SW480 (cell line): Measurements from ENCODE around the gene MAGED4.
"Not testable (repeated sequence)": the region's sequence is repeated elsewhere in the genome, so short reads cannot be mapped to it uniquely, and the experiment has no call there.

Experiments
- DNase-seq: peaks from one replicate; pipeline ENCODE4 v3.0.0-alpha.2; 2016; ENCODE audit warnings: low spot score

The MAGED4 gene

GRCh38 chrX:52184440-52185077 lies at the start of gene MAGED4:
TSS of gene MAGED4 (plus strand) at chrX:52184888. CDS start at chrX:52185923, 1,035 bp downstream.
- DNase-seq, result not testable (repeated sequence)

- no peak for DNase-seq
Observed at GRCh38 chrX:52138830-52139544, 45.7 kb upstream of the MAGED4 start.

GRCh38 chrX:52139545-52139895 lies 45.2 kb upstream of the MAGED4 start:
- no peak for DNase-seq

GRCh38 chrX:52140020-52140419 lies 44.7 kb upstream of the MAGED4 start:
- DNase-seq, result no peak

GRCh38 chrX:52150667-52151066 lies 34.0 kb upstream of the MAGED4 start:
- DNase-seq, result not testable (repeated sequence)

GRCh38 chrX:52160140-52160539 lies 24.5 kb upstream of the MAGED4 start:
- DNase-seq, result not testable (repeated sequence)

GRCh38 chrX:52166840-52167239 lies 17.8 kb upstream of the MAGED4 start:
- no peak for DNase-seq

GRCh38 chrX:52171055-52171454 lies 13.6 kb upstream of the MAGED4 start:
- DNase-seq, result not testable (repeated sequence)

- DNase-seq, result not testable (repeated sequence)
Observed at GRCh38 chrX:52185078-52185453, 378 bp downstream of the MAGED4 start.

- DNase-seq, result not testable (repeated sequence)
Observed at GRCh38 chrX:52211405-52211804, 26.7 kb downstream of the MAGED4 start.

- DNase-seq, result no peak
Observed at GRCh38 chrX:52213276-52213675, 28.6 kb downstream of the MAGED4 start.

- no peak for DNase-seq
Observed at GRCh38 chrX:52216541-52216940, 31.9 kb downstream of the MAGED4 start.

GRCh38 chrX:52217494-52218160 lies 32.9 kb downstream of the MAGED4 start:
- no peak for DNase-seq

GRCh38 chrX:52220936-52221335 lies 36.2 kb downstream of the MAGED4 start:
- DNase-seq, result no peak
